C4-2B (cell line): ENCODE results near the gene INPP5F.

ENCODE experiments used
- CTCF ChIP-seq: fragments of 450-650 bp; conservative IDR thresholded peaks from 2 replicates; pipeline ENCODE4 v1.5.1; 2017; ENCODE audit warnings: mild to moderate bottlenecking
- ZFX ChIP-seq: fragments of 450-650 bp; IDR thresholded peaks from 2 replicates; pipeline ENCODE4 v1.6.1; 2017

DNA sequence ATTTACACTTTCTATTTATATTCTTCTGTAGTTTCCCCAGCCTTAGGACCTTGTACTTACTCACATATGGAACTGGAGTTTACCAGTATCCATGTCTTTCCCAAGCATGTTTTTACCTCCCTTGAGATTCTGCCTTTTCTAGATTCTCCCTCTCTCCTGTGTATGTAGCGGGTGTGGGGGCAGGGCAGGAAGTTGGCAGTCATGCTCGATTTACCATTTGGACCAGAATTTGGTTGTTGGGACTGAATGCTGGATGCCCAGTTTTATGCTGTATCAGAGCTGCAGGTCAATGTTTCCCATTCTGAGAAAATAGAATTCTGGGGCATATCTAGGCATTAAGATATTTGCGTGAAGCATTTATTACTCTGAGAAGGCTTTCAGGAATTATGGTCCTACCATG, 14.2 kb downstream of the INPP5F start:
- TF ChIP-seq ZFX (no peak), CTCF (no peak)
